D721Med (cell line): ENCODE data around the gene RAPGEF3.

ENCODE experiments used
- DNase-seq: peaks from one replicate; pipeline ENCODE4 v3.0.0; 2011; ENCODE audit warnings: low spot score; ENCODE audit not compliant: insufficient read length
- FAIRE-seq: peaks from 2 replicates; lab custom pipeline; 2011; peaks lifted over from hg19 to GRCh38; lab: Jason Lieb, UNC
- TF ChIP-seq, protein P1 (sequence below): IDR thresholded peaks from 2 replicates; pipeline ENCODE4 v1.5.1; 2012; ENCODE audit warnings: mild to moderate bottlenecking, control low read depth; ENCODE audit not compliant: insufficient read depth; ENCODE audit errors: missing control alignments

RAPGEF3 gene

DNA sequence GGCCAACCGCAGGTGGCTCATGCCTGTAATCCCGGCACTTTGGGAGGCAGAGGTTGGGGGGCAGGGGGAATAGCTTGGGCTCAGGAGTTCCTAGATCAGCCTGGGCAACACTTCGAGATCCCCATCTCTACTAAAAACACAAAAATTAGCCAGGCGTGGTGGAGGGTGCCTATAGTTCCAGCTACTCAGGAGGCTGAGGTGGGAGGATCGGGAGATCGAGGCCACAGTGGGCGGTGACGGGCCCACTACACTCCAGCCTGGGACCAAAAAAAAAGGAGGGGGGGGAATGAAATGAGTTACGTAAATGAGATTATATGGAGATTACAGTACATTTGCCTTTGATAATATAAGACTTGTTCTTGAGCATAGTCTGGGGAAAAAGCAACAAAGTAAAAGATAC is 54.0 kb downstream of the RAPGEF3 start:
- TF ChIP-seq, protein P1, sequence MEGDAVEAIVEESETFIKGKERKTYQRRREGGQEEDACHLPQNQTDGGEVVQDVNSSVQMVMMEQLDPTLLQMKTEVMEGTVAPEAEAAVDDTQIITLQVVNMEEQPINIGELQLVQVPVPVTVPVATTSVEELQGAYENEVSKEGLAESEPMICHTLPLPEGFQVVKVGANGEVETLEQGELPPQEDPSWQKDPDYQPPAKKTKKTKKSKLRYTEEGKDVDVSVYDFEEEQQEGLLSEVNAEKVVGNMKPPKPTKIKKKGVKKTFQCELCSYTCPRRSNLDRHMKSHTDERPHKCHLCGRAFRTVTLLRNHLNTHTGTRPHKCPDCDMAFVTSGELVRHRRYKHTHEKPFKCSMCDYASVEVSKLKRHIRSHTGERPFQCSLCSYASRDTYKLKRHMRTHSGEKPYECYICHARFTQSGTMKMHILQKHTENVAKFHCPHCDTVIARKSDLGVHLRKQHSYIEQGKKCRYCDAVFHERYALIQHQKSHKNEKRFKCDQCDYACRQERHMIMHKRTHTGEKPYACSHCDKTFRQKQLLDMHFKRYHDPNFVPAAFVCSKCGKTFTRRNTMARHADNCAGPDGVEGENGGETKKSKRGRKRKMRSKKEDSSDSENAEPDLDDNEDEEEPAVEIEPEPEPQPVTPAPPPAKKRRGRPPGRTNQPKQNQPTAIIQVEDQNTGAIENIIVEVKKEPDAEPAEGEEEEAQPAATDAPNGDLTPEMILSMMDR: no peak
- no peak for FAIRE-seq
- DNase-seq: no peak

DNA sequence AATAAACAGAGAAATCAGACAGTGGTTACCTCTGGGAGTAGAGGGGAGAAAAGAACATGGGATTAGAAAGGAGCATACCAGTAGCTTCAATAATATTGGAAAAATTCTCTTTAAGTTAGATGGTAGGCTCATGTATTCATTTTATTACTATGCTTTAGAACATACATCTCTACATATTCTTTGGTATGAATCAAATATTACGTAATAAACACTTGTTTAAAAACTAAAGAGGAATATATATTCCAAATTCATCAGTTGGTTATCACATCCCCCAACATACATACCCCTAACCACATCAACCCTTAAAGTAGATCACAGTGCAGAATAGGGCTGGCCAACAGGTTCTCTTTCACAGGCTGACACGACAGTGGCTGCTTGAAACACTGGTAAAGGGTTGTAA is 58.4 kb downstream of the RAPGEF3 start:
- no peak for DNase-seq
- FAIRE-seq: no peak
- TF ChIP-seq, protein P1: no peak

DNA sequence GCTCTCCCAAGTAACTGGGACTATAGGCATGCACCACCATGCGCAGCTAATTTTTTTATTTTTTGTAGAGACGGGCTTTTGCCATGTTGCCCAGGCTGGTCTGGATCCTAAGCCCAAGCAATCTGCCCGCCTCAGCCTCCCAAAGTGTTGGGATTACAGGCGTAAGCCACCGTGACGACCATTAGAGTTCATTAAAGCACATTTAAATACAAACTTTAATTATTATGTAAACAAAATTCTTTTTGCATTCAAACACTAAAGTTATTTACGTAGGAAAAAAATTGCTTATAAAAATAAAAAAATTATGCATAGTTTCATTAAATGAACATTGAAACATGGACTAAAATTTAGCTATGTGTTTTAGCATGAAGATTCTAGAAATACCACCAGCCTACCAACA is 60.0 kb downstream of the RAPGEF3 start:
- no peak for FAIRE-seq
- TF ChIP-seq, protein P1: no peak
- DNase-seq: no peak

DNA sequence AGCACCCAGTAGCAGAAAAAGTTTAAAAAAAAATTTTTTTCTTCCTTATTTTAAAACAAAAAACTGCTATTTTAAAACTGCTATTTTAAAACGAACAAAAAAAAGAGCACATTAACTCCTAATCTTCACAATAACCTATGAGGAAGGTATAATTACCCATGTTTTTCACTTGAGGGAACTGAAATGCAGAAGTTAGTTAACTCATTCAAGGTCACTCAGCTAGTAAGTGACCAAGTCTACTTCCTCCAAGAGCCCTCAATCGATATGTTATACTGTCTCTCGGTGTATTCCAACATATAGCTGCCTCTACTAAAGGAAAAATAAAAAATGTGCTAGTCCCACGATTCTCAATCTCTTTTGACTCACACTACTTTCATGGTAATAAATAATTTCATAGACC is 60.6 kb downstream of the RAPGEF3 start:
- TF ChIP-seq, protein P1: no peak
- DNase-seq (no peak), FAIRE-seq (no peak)

DNA sequence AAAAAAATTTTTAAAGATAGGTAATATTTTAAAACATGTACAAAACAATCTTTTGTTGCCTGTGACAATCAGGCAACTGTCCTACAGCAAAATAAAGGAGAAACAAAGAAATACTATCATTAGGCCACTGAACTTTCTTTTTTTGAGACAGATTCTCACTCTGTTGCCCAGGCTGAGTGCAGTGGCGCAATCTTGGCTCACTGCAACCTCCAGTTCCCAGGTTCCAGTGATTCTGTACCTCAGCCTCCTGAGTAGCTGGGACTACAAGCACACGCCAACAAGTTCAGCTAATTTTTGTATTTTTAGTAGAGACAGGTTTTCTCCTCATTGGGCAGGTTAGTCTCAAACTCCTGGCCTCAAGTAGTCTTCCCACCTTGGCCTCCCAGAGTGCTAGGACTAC is 69.5 kb downstream of the RAPGEF3 start:
- FAIRE-seq (no peak), DNase-seq (no peak)
- TF ChIP-seq, protein P1: no peak

DNA sequence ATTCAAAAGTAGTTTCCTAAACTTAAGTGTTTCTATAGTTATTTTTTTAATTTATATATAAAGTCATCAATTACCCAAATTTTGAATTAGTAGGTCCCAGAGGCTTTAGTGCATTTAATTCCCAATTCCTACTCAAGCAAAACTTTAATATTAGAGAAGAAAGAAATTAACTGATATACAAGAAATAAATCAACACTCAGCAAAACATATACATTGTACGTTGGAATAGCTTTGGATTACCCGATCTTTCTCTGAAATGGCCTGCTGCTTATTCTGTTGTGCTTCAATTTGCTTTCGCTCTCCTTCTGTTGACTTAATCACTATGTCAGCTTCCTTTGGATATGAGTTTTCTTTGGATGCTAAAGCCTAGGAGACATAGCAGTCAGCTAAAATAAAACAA is 71.0 kb downstream of the RAPGEF3 start:
- TF ChIP-seq, protein P1: no peak
- FAIRE-seq (no peak), DNase-seq (no peak)

DNA sequence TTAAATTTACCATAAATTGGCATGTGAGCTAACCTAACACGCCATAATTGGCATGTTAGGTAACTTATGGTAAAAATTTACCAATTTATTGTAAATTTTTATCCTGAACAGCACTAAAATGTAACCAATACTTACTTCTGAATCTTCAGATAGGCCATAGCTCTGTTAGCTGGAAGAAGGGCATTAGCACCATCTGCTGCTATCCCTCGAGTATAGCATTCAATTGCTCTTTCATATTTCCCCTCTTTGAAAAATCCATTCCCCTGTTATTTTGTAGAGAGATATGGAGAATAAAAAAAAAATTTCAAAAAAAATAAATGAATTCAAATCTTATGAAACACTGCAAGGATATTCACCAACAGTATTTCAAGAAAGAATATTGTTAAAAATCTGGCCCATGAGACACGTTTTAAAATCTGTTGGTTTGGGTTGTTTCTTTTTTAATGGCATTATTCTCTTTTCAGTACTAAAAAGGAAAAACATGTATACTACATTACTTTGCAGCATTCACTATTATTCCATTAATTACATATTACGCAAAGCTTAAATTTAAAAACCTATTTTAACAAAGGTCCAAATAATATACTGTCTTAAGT is 71.9 kb downstream of the RAPGEF3 start:
- DNase-seq: no peak
- FAIRE-seq: no peak
- TF ChIP-seq, protein P1: peak; percentile 61
